ENCODE measurements around the gene EVA1C. TPM values are rescaled to one million over a fixed set of nuclear protein-coding genes. Genes with fewer than 3 reads are reported as not detected.
A peak's percentile ranks its signal among the peaks of the same experiment; 100 is the strongest.
"Not testable (repeated sequence)": the region's sequence is repeated elsewhere in the genome, so short reads cannot be mapped to it uniquely, and the experiment has no call there.

Gene EVA1C
- total and polyA plus RNA-seq, 2 experiments from 2014 or later = 4.6 to 6.9 TPM

DNA sequence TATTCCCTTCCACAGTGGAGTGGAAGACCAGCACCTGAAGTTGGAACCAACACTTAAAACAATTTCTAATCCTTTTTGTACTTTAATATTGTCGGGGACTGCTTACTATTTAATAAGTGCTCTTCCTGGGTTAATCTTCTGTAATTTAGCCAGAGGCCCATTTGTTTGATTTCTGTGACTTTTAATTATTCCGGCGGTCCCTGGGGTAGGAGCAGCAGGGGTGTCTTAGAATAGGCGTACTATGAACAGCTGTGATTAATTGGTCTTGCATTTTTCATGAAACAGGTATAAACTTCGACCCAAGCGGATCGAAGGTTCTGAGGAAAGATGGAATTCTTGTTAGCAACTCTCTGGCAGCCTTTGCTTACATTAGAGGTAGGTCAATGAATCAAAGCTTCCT lies 91.1 kb downstream of the EVA1C start:
- ATAC-seq; H3K27me3 Mint-ChIP-seq (ENCODE audit: insufficient read depth, low read depth, poor library complexity); DNase-seq (ENCODE audit: low spot score); H3K4me3 Mint-ChIP-seq; H3K27ac Mint-ChIP-seq; H3K4me3 ChIP-seq; H3K79me2 ChIP-seq (replicated peaks; ENCODE audit: insufficient read depth); H2AFZ ChIP-seq; H3K9me3 Mint-ChIP-seq; H3K4me2 ChIP-seq; H3K9me2 ChIP-seq (ENCODE audit: insufficient read depth); H3F3A ChIP-seq (replicated peaks; ENCODE audit: low read depth); H3K27ac ChIP-seq (ENCODE audit: low read depth); H4K20me1 ChIP-seq (replicated peaks; ENCODE audit: insufficient read depth); H3K36me3 ChIP-seq (ENCODE audit: insufficient read depth); H3K27me3 ChIP-seq (ENCODE audit: insufficient read depth); H3K36me3 Mint-ChIP-seq (ENCODE audit: low read depth): not testable (repeated sequence)
- H3K4me1 ChIP-seq (ENCODE audit: insufficient read depth) = peaks cover 12% of the 10 kb centered on the region; the same call in 1 of the 2 replicates
- H3K4me1 Mint-ChIP-seq = peaks cover 19% of the 10 kb centered on the region

DNA sequence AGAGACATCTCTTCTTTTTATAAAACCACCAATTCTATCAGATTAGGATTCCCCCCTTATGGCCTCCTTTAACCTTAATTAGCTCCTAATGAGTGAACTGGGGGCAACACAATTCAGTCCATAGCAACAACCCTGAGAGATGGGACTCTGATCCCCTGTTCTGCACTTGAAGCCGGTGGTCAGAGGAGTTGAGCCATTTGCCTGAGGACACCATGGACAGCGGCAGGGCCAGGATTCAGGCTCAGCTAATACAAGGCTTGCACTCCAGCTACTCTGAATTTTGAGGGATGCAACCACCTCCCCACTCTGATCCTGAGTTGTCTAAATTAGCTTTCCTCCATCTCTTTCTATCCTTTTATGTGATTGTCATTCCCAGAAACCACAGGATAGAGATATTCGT lies 93.3 kb downstream of the EVA1C start:
- H3K27ac Mint-ChIP-seq; H3K4me2 ChIP-seq; H4K20me1 ChIP-seq (replicated peaks; ENCODE audit: insufficient read depth); H3K27ac ChIP-seq (ENCODE audit: low read depth); H3K9me2 ChIP-seq (ENCODE audit: insufficient read depth); H3K36me3 Mint-ChIP-seq (ENCODE audit: low read depth); DNase-seq (ENCODE audit: low spot score); H3K4me3 Mint-ChIP-seq; ATAC-seq; H3K4me1 Mint-ChIP-seq; H3K27me3 Mint-ChIP-seq (ENCODE audit: insufficient read depth, low read depth, poor library complexity); H3K9me3 Mint-ChIP-seq; H3K4me1 ChIP-seq (ENCODE audit: insufficient read depth); H3K27me3 ChIP-seq (ENCODE audit: insufficient read depth); H3K4me3 ChIP-seq; H3K79me2 ChIP-seq (replicated peaks; ENCODE audit: insufficient read depth); H3F3A ChIP-seq (replicated peaks; ENCODE audit: low read depth); H3K36me3 ChIP-seq (ENCODE audit: insufficient read depth); H2AFZ ChIP-seq: not testable (repeated sequence)
- TF ChIP-seq, protein P1, sequence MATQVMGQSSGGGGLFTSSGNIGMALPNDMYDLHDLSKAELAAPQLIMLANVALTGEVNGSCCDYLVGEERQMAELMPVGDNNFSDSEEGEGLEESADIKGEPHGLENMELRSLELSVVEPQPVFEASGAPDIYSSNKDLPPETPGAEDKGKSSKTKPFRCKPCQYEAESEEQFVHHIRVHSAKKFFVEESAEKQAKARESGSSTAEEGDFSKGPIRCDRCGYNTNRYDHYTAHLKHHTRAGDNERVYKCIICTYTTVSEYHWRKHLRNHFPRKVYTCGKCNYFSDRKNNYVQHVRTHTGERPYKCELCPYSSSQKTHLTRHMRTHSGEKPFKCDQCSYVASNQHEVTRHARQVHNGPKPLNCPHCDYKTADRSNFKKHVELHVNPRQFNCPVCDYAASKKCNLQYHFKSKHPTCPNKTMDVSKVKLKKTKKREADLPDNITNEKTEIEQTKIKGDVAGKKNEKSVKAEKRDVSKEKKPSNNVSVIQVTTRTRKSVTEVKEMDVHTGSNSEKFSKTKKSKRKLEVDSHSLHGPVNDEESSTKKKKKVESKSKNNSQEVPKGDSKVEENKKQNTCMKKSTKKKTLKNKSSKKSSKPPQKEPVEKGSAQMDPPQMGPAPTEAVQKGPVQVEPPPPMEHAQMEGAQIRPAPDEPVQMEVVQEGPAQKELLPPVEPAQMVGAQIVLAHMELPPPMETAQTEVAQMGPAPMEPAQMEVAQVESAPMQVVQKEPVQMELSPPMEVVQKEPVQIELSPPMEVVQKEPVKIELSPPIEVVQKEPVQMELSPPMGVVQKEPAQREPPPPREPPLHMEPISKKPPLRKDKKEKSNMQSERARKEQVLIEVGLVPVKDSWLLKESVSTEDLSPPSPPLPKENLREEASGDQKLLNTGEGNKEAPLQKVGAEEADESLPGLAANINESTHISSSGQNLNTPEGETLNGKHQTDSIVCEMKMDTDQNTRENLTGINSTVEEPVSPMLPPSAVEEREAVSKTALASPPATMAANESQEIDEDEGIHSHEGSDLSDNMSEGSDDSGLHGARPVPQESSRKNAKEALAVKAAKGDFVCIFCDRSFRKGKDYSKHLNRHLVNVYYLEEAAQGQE (IDR thresholded peaks at IDR 0.05; ENCODE audit: unreplicated experiment) = peak; percentile 68

DNA sequence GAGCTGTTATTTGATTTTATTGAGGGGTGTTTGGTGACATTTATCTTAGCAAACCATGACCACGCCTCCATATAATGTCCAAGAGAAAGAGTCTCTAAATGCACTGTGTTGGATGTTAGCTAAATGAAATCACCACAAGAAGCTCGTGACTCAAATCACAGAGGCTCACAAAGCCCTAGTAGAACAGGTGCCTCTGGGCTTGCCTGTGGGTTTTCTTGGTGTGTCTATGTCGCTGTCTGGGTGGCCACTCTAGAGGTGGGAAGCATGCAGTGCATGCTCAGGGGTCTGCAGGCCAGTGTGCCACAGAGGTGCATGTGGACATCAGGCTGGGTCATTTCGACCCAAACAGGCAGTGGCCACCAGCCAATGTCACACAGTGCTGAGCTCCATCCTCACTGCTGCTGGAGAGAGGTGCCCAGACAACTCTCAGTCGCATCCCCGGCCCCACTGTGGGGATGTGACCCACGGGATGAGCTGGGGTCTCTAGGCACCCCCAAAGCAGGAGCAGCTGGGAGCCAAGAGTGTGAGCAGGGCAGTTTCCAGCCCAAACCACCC lies 94.0 kb downstream of the EVA1C start:
- H4K20me1 ChIP-seq (replicated peaks; ENCODE audit: insufficient read depth); H2AFZ ChIP-seq; DNase-seq (ENCODE audit: low spot score); H3K36me3 ChIP-seq (ENCODE audit: insufficient read depth); H3K36me3 Mint-ChIP-seq (ENCODE audit: low read depth); H3K27ac Mint-ChIP-seq; H3K79me2 ChIP-seq (replicated peaks; ENCODE audit: insufficient read depth); H3K27me3 Mint-ChIP-seq (ENCODE audit: insufficient read depth, low read depth, poor library complexity); H3K4me1 ChIP-seq (ENCODE audit: insufficient read depth); H3K4me1 Mint-ChIP-seq; ATAC-seq; H3K9me3 Mint-ChIP-seq; H3F3A ChIP-seq (replicated peaks; ENCODE audit: low read depth); H3K27me3 ChIP-seq (ENCODE audit: insufficient read depth); H3K4me3 Mint-ChIP-seq; H3K9me2 ChIP-seq (ENCODE audit: insufficient read depth); H3K4me2 ChIP-seq; H3K27ac ChIP-seq (ENCODE audit: low read depth); H3K4me3 ChIP-seq: not testable (repeated sequence)
